Endothelial cell of umbilical vein (primary cell): Measurements from ENCODE around the gene PRKCB.

Experiments used
- EZH2 ChIP-seq: IDR thresholded peaks from 2 replicates; pipeline ENCODE4 v1.6.1; 2012; ENCODE audit warnings: borderline replicate concordance, low read depth, mild to moderate bottlenecking, moderate library complexity, low read length, inconsistent platforms; ENCODE audit not compliant: severe bottlenecking
- GATA2 ChIP-seq: IDR thresholded peaks from 2 replicates; pipeline ENCODE4 v1.7.0; 2011; ENCODE audit warnings: low read depth, mild to moderate bottlenecking, moderate library complexity, mixed read lengths, low read length; ENCODE audit not compliant: insufficient read length, insufficient read depth
- POLR2A ChIP-seq: IDR thresholded peaks from 2 replicates; pipeline ENCODE4 v1.6.1; 2012; ENCODE audit warnings: low read depth, mild to moderate bottlenecking, control low read depth, low read length
- POLR2AphosphoS5 ChIP-seq: IDR thresholded peaks from 2 replicates; pipeline ENCODE4 v1.6.1; 2012; ENCODE audit warnings: low read depth, mild to moderate bottlenecking, control low read depth, low read length, moderate library complexity; ENCODE audit not compliant: insufficient read depth
- TF ChIP-seq, protein P1 (sequence below), 2 donors: IDR thresholded peaks; 1 replicate in 1 of 2; 2 replicates in 1 of 2; pipeline ENCODE4 v1.5.1; 2011; ENCODE audit warnings: low read length in 2 of 2, mild to moderate bottlenecking in 2 of 2, moderate library complexity in 2 of 2, control low read depth in 1 of 2, inconsistent platforms in 1 of 2, low read depth in 1 of 2; ENCODE audit not compliant: insufficient read depth in 1 of 2; ENCODE audit errors: extremely low read depth in 1 of 2

DNA sequence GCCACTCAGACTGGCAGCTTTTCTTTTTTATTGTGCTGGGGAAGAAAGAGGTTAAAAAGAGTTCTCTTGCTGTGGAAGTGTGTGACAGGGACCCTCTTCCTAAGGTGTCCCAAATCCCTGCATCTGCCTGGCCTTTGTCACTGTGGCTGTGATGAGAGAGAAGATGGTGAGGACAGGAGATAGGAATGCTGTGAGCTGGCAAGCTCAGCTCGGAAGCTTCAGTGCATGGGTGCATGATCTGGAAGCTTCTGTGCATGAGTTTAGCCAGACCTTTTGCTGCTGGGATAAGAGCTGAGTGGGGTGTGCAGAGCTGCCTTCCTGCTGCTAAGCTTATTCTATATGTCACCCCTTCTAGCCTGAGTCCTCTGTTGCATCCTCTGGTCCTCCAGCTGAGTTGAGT lies 317.0 kb downstream of the PRKCB start:
- TF ChIP-seq, protein P1, sequence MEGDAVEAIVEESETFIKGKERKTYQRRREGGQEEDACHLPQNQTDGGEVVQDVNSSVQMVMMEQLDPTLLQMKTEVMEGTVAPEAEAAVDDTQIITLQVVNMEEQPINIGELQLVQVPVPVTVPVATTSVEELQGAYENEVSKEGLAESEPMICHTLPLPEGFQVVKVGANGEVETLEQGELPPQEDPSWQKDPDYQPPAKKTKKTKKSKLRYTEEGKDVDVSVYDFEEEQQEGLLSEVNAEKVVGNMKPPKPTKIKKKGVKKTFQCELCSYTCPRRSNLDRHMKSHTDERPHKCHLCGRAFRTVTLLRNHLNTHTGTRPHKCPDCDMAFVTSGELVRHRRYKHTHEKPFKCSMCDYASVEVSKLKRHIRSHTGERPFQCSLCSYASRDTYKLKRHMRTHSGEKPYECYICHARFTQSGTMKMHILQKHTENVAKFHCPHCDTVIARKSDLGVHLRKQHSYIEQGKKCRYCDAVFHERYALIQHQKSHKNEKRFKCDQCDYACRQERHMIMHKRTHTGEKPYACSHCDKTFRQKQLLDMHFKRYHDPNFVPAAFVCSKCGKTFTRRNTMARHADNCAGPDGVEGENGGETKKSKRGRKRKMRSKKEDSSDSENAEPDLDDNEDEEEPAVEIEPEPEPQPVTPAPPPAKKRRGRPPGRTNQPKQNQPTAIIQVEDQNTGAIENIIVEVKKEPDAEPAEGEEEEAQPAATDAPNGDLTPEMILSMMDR (IDR thresholded peaks at IDR 0.05; ENCODE audit: extremely low read depth in 1 of 2, insufficient read depth in 1 of 2, low read depth in 1 of 2, low read length in 2 of 2), result no peak
- no peak for TF ChIP-seq GATA2
- no peak for TF ChIP-seq POLR2AphosphoS5
- no peak for TF ChIP-seq EZH2
- TF ChIP-seq POLR2A, result no peak
